K562 (cell line): ENCODE data around the gene LMAN2. TPM values are rescaled to one million over a fixed set of nuclear protein-coding genes. Genes with fewer than 3 reads are reported as not detected.

Experiments used
- ATAC-seq: fragments of 200-7000 bp; cut with Tn5 transposase; 3 replicates; pipeline ENCODE4 v1.9.1; 2020; ENCODE audit warnings: moderate library complexity
- BruUV-seq: library from RNA; stranded (reverse); fragments of 400-500 nt; replicated peaks from 2 replicates; lab custom pipeline; 2021; lab: Mats Ljungman, UMichigan
- CTCF ChIA-PET: fragments of 300-600 bp; formaldehyde crosslinking; extraction: SDS; loops from one replicate; lab custom pipeline; 2021; ENCODE audit warnings: low intra/inter-chr PET ratio; lab: Yijun Ruan, JAX
- POLR2A ChIA-PET: fragments of 300-600, 350-650 bp; sonication (Branson Sonifier 250); formaldehyde crosslinking; extraction: SDS; loops from one replicate; lab custom pipeline; 2021; ENCODE audit warnings: antibody characterized with exemption, inconsistent platforms; lab: Yijun Ruan, JAX
- DNase-seq, 4 experiments: peaks; one replicate each; pipeline versions ENCODE4 v3.0.0 to v3.0.0-alpha.2; 2011 to 2018; ENCODE audit warnings: low spot score in 3 of 4, mixed read lengths in 3 of 4; ENCODE audit errors: extremely low read depth in 1 of 4
- FAIRE-seq: peaks from 2 replicates; lab custom pipeline; 2011; peaks lifted over from hg19 to GRCh38; lab: Jason Lieb, UNC
- H2AFZ ChIP-seq: 2 replicates; pipeline ENCODE4 v1.6.0; 2011; ENCODE audit warnings: low read depth, low read length, control low read depth, inconsistent platforms
- H3K27ac ChIP-seq: fragments of 200-600 bp; 3 replicates; pipeline ENCODE4 v1.8.0; 2011; ENCODE audit warnings: low read depth, mild to moderate bottlenecking, control low read depth, inconsistent platforms, low read length, moderate library complexity, mixed read lengths; ENCODE audit errors: extremely low read depth
- H3K27me3 ChIP-seq, 2 experiments: fragments of 300-600 bp in 1 of 2; 2 replicates in 1 of 2; 3 replicates in 1 of 2; pipeline versions ENCODE4 v1.6.0 to v1.8.0; 2011; ENCODE audit warnings: inconsistent platforms in 2 of 2, low read length in 2 of 2, mild to moderate bottlenecking in 1 of 2, mixed read lengths in 1 of 2, moderate library complexity in 1 of 2; ENCODE audit not compliant: control insufficient read depth in 2 of 2, insufficient read depth in 2 of 2
- H3K36me3 ChIP-seq: fragments of 300-600 bp; 3 replicates; pipeline ENCODE4 v1.8.0; 2011; ENCODE audit warnings: mild to moderate bottlenecking, low read length, inconsistent platforms; ENCODE audit not compliant: control insufficient read depth, insufficient read depth
- H3K4me1 ChIP-seq, 2 experiments: fragments of 200-600 bp in 1 of 2; replicated peaks in 1 of 2; 2 replicates in 1 of 2; 3 replicates in 1 of 2; pipeline versions ENCODE4 v1.5.1 to v1.8.0; 2011; ENCODE audit warnings: inconsistent platforms in 2 of 2, low read length in 2 of 2, mild to moderate bottlenecking in 1 of 2, mixed read lengths in 1 of 2, moderate library complexity in 1 of 2; ENCODE audit not compliant: control insufficient read depth in 2 of 2, insufficient read depth in 2 of 2
- H3K4me2 ChIP-seq: 2 replicates; pipeline ENCODE4 v1.6.1; 2011; ENCODE audit warnings: low read length, control low read depth, inconsistent platforms, mixed read lengths; ENCODE audit not compliant: insufficient read depth
- H3K4me3 ChIP-seq: fragments of 200-600 bp; sonication (generic), shearing (Covaris generic); 2 replicates; pipeline ENCODE4 v1.5.1; 2016; ENCODE audit warnings: control low read depth, inconsistent platforms
- H3K79me2 ChIP-seq: fragments of 200-600 bp; 3 replicates; pipeline ENCODE4 v1.8.0; 2011; ENCODE audit warnings: low read length, inconsistent platforms; ENCODE audit not compliant: control insufficient read depth, insufficient read depth
- H3K9ac ChIP-seq, 2 experiments: 2 replicates each; pipeline versions ENCODE4 v1.6.0 to v1.6.1; 2011; ENCODE audit warnings: low read depth in 2 of 2, low read length in 2 of 2, control low read depth in 1 of 2, inconsistent platforms in 1 of 2, mild to moderate bottlenecking in 1 of 2, mixed read lengths in 1 of 2; ENCODE audit not compliant: insufficient read depth in 1 of 2
- H3K9me1 ChIP-seq: one replicate; pipeline ENCODE4 v1.6.0; 2011; ENCODE audit warnings: inconsistent platforms, mild to moderate bottlenecking, low read length, moderate library complexity; ENCODE audit not compliant: control insufficient read depth, insufficient read depth
- H3K9me3 ChIP-seq: replicated peaks from 2 replicates; pipeline ENCODE4 v1.5.1; 2011; ENCODE audit warnings: low read depth, low read length, inconsistent platforms; ENCODE audit not compliant: control insufficient read depth, insufficient read depth
- H4K20me1 ChIP-seq: replicated peaks from 2 replicates; pipeline ENCODE4 v1.6.1; 2011; ENCODE audit warnings: low read length, inconsistent platforms, mixed read lengths; ENCODE audit not compliant: control insufficient read depth, insufficient read depth
- FOSL1 ChIP-seq: fragments of 200-800 bp; sonication (Bioruptor generic); conservative IDR thresholded peaks from 2 replicates; pipeline ENCODE4 v1.6.1; 2016; ENCODE audit warnings: missing genetic modification characterization, missing compliant biosample characterization
- FOXA3 ChIP-seq, 2 experiments: fragments of 450-650 bp in 1 of 2; sonication (generic) in 1 of 2; formaldehyde crosslinking; IDR thresholded peaks in 1 of 2; conservative IDR thresholded peaks in 1 of 2; 2 replicates each; pipeline versions ENCODE4 v1.4.0 to v1.8.0; 2020 to 2022; ENCODE audit warnings: mild to moderate bottlenecking in 2 of 2, missing genetic modification reagents in 1 of 2
- HDAC3 ChIP-seq: fragments of 450-650 bp; IDR thresholded peaks from 2 replicates; pipeline ENCODE4 v1.6.1; 2018; ENCODE audit warnings: borderline replicate concordance, mild to moderate bottlenecking, moderate library complexity; ENCODE audit not compliant: partially characterized antibody
- SAFB2 ChIP-seq: fragments of 200-400 bp; formaldehyde crosslinking; IDR thresholded peaks from 2 replicates; pipeline ENCODE4 v1.6.1; 2018; ENCODE audit warnings: borderline replicate concordance, low read length, low read depth, moderate library complexity; ENCODE audit not compliant: severe bottlenecking
- TGIF2 ChIP-seq: sonication (generic); formaldehyde crosslinking; IDR thresholded peaks from 2 replicates; pipeline ENCODE4 v1.8.1; 2022; ENCODE audit warnings: mild to moderate bottlenecking, missing genetic modification reagents, moderate library complexity
- TSC22D4 ChIP-seq: fragments of 450-650 bp; IDR thresholded peaks from 2 replicates; pipeline ENCODE4 v1.6.1; 2016; ENCODE audit warnings: missing genetic modification characterization, missing biosample characterization, control low read depth
- VEZF1 ChIP-seq: fragments of 200-800 bp; sonication (Bioruptor generic); IDR thresholded peaks from 2 replicates; pipeline ENCODE4 v1.6.1; 2017; ENCODE audit warnings: missing genetic modification characterization, missing compliant biosample characterization
- ZKSCAN1 ChIP-seq: fragments of 150-350 bp; IDR thresholded peaks from 2 replicates; pipeline ENCODE4 v1.6.1; 2016; ENCODE audit warnings: low read depth, low read length
- ZNF239 ChIP-seq: fragments of 250-450 bp; sonication (Bioruptor Pico); IDR thresholded peaks from 2 replicates; pipeline ENCODE4 v1.4.0; 2020; ENCODE audit warnings: mild to moderate bottlenecking
- WGBS: fragments of 100-300 bp; shearing (Covaris generic); methylation state at CpG from one replicate; pipeline ENCODE4 v1.1.6; 2016; ENCODE audit warnings: low coverage, mixed read lengths; ENCODE audit not compliant: insufficient coverage; ENCODE audit errors: missing lambda C conversion rate; 5-methylcytosine and 5-hydroxymethylcytosine counted together
- in situ Hi-C: fragments of 300-500 bp; cut with MboI; formaldehyde crosslinking; loops from 4 replicates; pipeline ENCODE4 v1.15.0; 2018; ENCODE audit warnings: inconsistent platforms, mixed read lengths
- intact Hi-C: fragments of 100-400 bp; cut with micrococcal nuclease; formaldehyde crosslinking; loops from 2 replicates; pipeline ENCODE4 v1.14.2; 2022
- polyA plus RNA-seq, 8 experiments: library from polyadenylated mRNA; depleted of rRNA in 4 of 8; stranded (reverse) in 5 of 8; unstranded in 3 of 8; fragments of >200 nt; fragmentation: Nextera tagmentation in 2 of 8; fragmentation: Illumina TruSeq in 1 of 8; extraction: Ambion mirVana in 2 of 8; extraction: Trizol in 1 of 8; gene quantifications; 2 replicates each; pipeline versions ENCODE4 v1.2.1 to v1.2.3, GENCODE V29; 2011 to 2014; ENCODE audit warnings: inconsistent platforms in 1 of 8, missing spikeins in 1 of 8
- total RNA-seq, 7 experiments: library from RNA; depleted of rRNA in 6 of 7; stranded (reverse); fragments of >200 nt in 6 of 7; fragmentation: Illumina TruSeq in 2 of 7; extraction: Trizol in 2 of 7; gene quantifications; 2 replicates each; pipeline versions ENCODE4 v1.2.1 to v1.2.3, GENCODE V29; 2011 to 2021; ENCODE audit warnings: low replicate concordance in 1 of 7

The LMAN2 gene
- total and polyA plus RNA-seq, 9 of the 15 experiments (the other 6 are each of a cell fraction or from before 2014, with no cell fraction given), result 2.7 to 254 (median 136) TPM

DNA sequence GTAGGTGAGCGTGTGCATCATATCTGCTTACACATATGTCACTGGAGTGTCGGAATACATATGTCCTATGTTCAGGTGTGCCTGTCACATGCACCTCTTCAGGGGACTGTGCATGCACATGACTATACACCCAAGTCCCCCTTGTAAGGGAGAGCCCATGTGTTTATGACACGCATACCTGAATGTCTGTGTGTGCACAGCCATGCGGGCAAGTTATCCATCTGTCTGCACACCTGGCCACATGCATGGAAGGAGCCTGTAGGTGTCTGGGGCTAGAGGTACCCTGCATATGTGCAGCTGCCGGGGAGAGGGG is 5.6 kb upstream of the LMAN2 start:
- ChIA-PET CTCF (interaction anchor here (0.6 kb wide), 1 partner anchor 97 kb away, joined by 4 read pairs; no protein-coding TSS in a partner anchor), POLR2A (interaction anchor here (0.8 kb wide), 1 partner anchor 710 kb away, joined by 4 read pairs; no protein-coding TSS in a partner anchor)
- Histone ChIP-seq H3K27me3 (no peaks in the 10 kb centered on the region), H3K36me3 (no peaks in the 10 kb centered on the region), H3K9me3 (0 out of 2 replicates have a peak, but pooled peaks cover 3% of the 10 kb centered on the region), H2AFZ (peak overlapping the region; percentile 92), H3K27ac (no peak overlapping the region), H3K9me1 (no peaks in the 10 kb centered on the region), H3K9ac (no peak overlapping the region), H3K4me1 (peaks cover 5 to 34% of the 10 kb centered on the region in 2 experiments; a peak in 4 of 5 replicates), H4K20me1 (no peaks in the 10 kb centered on the region), H3K4me2 (peak overlapping the region; percentile 29; the same call in 1 of the 2 replicates), H3K4me3 (no peak overlapping the region), H3K79me2 (no peaks in the 10 kb centered on the region; the same call in 2 of the 3 replicates)
- in situ Hi-C loops, result no loop called here
- no peak for ATAC-seq
- no peak for TF ChIP-seq HDAC3
- no peak for TF ChIP-seq ZNF239 (CRISPR knock-in tag)
- TF ChIP-seq SAFB2, result no peak
- no peak for TF ChIP-seq FOSL1
- no peak for TF ChIP-seq ZKSCAN1
- no peak for TF ChIP-seq VEZF1 (CRISPR knock-in tag)
- no peak for TF ChIP-seq TGIF2
- peak in 1 of 2 experiments; percentile 12; a peak in 1 of 4 replicates for TF ChIP-seq FOXA3 (CRISPR knock-in tag; conservative IDR thresholded peaks at IDR 0.05 in 1 of 2, IDR thresholded peaks at IDR 0.05 in 1 of 2)
- no peak for TF ChIP-seq TSC22D4
- no TSS peak for BruUV-seq
- WGBS, result 82% methylated on average over 5 of the region's 5 CpGs
- FAIRE-seq, result no peak
- DNase-seq, result no peak
- intact Hi-C loops, result no loop called here
